ENCODE measurements around the gene CCDC17.

The CCDC17 gene

DNA sequence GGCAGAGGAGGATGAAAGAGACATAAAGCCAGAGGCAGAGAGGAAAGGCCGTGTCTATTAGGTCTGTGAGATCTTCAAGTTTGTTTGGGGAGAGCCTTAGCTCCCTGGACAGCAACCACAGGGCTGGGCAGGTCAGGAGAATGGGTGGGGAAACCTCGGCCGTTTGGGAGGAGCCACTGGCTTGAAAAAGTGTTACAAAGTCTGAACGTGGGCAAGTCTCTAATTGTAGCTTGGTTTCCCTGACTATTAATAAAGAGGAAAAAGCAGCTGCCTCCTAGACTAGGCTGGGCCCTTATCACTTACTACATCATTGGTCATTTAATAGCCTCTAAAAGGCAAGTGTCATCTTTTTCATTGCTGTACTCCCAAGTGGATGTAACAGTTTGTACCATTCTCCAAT is at the start of gene CCDC17:
Gene CCDC17, minus strand, starts transcription at position 83 of the 400 bp plus-strand sequence. CDS start 145 bp downstream, outside the sequence.
- no peak for DNase-seq

DNA sequence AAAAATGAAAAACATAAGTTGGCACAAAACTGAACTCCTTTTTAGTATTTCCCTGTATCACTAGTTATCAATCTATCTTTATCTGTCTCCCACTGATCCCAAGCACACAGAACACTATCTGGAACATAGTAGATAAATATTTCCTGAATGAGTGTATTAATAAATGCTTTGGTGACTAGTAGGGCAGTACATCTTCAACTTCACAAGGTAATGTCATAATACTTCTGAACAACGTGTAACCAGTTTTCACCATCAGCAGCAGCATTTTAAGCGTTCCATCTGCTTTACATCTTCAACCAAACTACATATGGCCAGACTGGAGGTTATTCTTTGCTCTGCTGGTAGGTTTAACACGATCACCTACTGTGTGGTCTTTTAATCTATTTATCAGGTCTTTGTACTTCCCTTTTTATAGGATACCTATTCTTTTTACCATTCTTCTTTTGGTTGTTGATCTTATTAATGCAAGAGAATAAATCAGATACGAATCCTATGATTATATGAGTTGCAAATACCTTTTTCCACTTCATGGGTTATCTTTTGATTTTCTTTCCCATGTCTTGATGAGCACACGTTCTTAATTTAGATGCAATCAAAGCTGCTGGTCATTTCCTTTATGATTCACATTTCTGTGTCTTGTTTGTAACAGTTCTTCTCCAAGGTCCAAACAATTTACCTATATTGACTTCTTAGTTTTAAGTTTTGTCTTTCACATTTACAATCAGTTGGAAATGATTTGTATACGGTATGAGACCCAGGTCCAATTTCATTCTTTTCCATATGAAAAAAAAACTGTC is 46.2 kb upstream of the CCDC17 start:
- no peak for DNase-seq

DNA sequence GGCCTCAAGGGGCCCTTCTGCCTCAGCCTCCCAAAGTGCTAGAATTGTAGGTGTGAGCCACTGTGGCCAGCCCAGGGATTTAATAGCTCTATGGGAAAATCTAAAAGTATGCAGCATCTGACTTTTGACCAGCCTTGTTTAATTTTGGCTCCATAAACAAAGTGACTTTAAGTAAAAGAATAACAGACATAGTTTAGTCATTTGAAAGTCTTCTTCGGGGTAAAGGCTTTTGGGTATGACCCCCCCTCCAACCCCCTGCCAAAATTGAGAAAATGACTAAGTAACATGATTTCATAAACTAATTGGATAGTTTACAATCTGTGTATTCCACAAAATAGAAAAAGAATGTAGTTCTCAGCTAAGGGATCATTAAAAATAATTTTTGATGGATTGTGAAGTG is 45.5 kb upstream of the CCDC17 start:
- DNase-seq: no peak

DNA sequence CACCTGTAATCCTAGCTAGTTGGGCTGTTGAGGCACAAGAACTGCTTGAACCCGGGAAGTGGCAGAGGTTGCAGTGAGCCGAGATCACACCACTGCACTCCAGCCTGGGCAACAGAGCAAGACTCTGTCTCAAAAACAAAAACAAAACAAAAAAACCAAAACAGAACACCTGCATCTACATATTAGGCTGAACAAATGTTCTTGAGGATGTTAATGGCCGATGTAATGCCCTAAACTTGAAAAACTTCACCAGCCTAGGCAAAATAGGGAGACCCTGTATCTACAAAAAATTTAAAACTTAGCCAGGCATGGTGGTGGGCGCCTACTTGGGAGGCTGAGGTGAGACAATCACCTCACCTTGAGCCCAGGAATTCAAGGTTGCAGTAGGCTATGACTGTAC is 44.7 kb upstream of the CCDC17 start:
- DNase-seq: no peak

DNA sequence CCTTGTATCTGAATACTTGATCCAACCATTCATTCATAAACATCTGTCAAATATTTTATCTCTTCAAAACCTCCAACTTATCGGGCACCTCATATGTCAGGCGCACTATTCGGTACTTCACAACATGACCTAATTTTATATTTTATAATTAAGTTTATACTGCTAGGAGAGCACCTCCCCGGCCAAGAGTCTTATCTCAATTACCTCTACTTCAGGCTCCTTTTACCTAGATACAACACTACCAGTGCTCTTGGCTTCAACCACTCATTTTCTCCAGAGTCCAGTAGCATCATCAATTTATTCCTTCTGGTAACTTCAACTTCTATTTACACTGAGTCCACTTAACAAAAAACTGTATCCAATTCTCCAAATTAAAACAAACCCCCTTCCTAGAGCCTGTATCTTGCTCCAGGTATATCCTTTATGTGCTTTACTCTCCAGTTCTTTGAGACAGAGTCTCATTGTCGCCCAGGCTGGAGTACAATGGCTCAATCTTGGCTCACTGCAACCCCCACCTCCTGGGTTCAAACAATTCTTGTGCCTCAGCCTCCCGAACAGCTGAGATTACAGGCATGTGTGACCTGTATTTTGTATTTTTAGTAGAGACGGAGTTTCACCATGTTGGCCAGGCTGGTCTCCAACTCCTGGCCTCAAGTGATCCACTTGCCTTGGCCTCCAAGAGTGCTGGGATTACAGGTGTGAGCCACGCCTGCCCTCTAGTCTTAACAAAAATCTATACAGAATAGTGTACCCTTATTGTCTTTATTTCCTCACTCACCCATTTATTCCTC is 43.7 kb upstream of the CCDC17 start:
- no peak for DNase-seq

DNA sequence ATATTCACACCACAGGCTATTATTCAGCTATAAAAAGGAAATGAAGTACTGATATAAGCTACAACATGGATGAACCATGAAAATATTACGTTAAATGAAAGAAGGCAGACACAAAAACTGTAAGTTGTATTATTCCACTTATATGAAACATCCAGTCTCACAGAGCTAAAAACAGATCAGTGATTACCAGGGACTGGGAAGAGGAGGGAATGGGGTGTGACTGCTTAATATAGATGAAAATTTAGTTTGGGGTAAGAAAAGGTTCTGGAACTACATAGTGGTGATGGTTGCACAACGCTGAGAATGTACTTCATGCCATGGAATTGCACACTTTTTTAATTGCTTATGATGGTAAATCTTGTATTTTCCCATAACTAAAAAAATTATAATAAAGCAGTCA is 43.0 kb upstream of the CCDC17 start:
- DNase-seq: no peak

DNA sequence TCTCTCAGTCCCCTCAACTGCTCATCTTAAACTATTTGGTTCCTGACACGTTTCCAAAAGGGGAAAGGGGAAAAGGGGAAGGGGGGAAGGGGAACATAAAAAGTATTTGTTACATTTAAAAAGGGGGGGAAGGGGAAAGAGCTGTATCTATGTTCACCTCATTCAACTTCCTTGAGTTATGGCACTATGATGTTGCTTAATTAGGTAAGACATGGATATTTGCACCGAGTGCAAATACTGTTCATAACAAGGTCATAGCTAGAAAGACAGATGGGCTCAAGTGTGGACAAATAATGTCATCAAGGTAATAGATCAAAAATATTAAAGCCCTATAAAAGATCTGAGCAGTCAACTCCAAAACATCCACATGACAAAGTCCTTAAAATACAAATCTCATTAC is 36.5 kb upstream of the CCDC17 start:
- DNase-seq: no peak

DNA sequence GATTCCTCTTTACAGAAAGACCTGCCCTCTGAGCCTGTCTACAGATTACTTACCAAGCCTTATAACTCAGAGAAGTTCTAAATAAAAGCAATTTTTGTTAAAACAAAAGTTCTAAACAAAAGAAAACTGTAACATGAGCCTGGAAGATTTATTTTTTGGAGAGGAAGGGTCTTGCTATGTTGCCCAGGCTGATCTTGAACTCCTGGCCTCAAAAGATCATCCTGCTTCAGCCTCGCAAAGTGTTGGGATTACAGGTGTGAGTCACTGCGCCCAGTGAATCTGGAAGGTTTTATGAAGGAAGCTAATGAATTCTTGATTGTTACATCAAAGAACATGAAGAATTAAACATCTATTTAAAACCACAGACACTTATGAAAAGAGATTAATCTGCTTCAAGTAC is 35.4 kb upstream of the CCDC17 start:
- DNase-seq: no peak

DNA sequence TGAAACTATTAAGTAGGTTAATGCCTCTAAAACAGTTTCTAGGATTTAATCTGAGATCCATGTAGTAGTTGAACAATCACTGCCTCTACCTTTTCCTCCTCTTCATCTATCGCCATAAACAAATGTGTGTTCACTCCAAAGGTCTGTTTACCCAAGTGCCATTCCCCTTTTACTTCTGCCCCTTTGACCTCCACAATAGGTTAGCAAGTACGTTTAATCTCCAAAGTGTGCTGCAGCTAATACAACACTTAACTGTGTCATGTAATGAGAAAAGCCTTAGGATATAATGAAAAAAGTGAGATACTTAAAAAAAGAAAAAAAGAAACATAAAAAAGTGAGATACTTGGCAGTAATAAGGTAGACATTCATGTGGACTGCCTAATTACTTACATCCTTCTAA is 34.3 kb upstream of the CCDC17 start:
- DNase-seq: no peak

DNA sequence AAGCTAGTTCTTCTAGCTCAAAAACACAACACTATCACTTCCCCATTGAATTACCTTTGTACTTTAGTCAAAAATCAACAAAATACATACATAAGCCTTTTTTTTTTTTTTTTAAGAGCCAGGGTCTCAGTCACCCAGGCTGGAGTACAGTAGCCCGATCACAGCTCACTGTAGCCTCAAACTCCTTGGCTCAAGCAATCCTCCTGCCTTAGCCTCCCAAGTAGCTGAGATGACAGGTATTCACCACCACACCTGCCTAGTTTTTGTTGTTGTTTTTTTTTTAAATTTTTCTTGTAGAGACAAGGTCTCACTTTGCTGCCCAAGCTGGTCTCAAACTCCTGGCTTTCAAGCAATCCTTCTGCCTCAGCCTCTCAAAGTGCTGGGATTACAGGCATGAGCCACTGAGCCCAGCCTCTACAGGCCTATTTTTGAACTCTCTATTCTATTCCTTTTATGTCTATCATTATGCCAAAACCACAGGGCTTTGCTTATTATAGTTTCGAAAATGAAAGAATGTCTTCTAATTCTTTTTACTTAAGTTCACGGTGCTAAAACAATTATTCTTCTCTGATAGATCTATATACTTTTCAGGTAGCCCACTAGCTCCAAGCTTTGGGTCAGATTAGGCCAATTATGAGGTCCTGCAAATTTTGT is 32.8 kb upstream of the CCDC17 start:
- no peak for DNase-seq

DNA sequence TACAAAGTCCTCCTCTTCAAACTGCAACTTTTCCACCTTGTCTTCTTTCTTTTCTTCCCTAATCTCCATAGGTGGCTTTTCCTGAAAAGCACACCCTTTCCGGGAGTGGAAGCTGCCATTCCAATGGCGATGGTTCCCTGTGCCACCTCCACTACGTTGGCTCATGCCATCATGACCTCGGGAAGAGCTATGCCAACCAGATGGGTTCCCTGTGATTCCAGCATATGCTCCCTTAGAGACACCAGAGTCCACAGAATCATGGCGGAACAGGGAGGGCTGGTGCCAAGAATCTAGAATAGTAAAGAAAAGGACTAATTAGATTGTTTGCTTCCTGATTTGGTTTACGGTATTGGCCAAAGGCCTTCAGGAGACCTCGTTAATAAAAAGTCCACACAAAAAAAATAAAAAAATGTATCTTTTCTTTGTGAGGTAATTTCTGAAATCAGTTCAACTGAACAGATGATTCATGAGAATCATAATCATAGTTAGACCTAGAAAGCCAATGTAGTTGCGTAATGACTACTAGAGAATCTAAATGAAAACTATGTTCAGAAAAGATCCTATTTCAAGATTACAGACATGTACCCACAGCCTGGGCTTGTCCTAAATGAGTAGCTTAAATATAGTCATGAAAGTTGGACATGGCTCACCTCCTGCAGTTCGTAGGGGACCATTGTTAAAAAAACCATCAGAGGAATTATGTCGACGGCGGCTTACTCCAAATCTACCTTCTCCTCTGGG is 30.9 kb upstream of the CCDC17 start:
- no peak for DNase-seq

DNA sequence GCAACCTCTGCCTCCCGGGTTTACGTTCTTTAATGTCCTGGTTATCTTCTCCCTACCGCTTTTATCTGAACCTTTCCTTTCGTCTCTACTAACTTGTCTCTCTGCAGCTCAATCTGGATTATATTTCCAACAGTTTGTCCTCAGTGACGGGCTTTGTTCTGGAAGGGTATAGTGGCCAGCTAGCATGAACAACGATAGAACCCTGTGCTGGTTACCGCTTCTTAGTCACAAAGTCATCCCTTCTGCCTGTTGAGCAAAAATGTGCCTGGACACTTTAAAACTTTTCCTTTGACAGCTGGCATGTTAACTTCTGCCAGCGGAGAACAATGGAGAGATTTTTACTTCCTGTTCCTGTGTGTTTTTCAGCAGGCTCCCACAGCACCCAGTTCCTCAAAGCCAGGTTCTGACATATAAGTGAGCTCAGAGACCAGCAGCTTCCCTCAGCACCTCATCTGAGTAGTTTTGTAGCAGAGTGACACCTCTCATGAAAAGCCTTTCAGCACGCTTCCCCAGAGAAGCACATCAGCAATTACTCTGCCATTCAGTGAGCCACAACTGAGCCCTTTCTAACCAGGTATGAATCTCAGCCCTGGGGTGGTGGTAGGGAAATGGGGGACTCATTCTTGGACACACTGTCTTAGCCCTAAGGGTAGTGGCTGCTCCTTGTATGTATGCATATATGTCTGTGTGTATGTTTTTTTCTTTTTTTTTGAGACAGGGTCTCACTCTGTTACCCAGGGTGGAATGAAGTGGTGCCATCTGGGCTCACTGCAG is 23.6 kb upstream of the CCDC17 start:
- no peak for DNase-seq

DNA sequence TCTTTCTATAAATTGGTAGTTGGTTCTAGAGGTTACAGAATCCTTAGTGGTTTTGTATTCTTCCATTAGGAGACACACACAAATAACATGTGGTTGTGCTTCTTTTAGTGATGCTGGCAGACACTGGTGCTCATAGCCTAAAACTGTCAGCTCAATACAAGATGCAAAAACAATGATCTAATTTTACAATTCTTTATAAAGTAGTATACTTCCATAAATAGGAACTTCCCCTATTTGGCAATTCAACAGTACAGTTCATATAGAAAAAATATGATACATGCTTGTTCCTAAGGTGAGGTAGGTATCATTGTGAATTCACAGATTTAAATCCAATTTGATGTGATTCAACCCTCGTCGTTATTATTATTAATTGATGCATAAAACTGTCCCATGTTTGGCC is 20.8 kb upstream of the CCDC17 start:
- no peak for DNase-seq

DNA sequence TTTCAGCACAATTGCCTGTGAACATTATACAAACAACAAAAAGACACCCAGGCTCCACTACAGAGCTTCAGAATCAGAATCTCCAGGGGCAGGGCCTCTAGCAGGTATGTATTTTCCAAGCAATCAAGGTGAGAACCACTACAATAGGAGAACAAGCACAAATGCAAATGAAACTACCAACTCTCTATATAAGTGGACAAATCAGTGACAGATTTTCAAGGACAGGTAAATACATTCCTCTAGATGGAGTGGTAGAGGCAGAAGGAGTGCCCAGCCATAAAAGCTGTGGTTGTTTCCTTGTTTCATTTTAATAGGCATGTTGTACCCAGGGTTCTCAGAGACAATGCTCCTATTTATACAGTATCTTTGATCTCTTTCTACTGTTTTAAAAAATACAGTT is 20.1 kb upstream of the CCDC17 start:
- no peak for DNase-seq

DNA sequence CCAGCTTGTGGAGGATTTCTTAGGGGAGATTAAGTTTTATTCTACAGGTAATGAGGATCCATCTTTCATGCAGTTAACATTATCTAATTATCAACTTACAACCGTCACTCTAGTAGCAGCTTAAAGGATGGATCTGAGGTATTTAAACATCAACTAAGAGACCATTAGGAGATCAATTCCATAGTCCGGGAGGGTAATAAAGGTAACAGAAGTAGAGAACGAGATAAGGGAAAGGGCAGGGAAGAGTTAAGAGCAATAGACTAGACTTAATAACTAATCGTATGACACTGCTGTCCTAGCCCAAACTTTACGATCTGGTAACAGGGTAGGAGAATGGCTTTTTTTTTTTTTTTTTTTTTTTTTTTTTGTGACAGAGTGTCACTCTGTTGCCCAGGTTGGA is 19.5 kb upstream of the CCDC17 start:
- DNase-seq: no peak

DNA sequence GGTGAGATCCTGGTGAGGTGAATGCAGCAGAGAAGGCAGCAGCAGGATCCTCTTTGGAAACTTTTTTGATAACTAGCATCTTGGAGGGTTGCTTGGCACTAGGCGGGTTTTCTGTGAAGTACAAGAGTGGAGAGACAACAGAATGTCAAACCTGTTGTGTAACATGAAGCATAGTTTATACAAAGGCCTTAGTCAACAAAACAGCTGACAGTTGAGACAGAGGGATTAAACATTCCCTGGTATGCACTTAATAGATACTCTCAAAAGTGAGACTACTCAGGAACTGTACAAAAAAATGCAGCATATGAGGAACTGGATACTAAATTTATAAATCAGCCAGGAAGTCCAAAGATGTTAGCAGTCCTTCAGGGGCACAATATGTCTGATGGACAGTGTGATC is 16.4 kb upstream of the CCDC17 start:
- no peak for DNase-seq

DNA sequence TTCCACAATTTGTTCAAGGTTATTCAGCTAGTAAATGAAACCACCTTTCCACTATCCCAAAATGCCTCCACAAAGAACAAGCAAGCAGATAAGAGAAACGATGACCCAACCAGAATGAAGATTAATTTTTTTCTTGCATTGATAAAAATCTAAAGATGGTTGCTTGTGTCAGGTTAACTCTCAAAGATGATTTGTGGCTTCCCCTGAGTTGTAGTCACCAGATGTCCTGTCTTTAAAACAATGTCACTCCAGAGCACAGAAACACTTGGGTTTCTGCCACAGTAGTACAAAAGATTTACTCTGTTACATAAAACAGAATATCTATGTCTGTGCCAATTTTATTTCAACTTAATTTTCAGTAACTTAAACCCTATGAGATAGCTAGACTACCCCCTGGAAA is 11.4 kb upstream of the CCDC17 start:
- no peak for DNase-seq

DNA sequence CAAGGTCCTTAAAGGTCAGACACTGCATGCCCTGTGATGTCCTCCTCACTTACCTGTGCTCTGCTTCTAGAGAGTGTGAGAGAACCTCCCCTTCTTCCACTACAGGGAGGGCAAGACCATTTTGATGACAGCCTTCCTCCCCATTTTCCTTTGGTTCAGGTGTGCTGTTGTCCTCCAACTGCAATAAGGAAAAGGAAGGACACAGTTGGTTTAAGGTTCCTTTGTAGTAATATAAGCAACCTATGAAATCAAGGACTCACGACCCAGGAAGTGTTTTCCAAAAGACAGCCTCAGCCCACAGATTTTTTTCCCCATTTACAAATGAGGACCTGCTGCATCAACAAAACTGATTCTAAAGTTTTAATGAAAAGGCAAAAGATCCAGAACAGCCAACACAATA is 6.6 kb upstream of the CCDC17 start:
- no peak for DNase-seq

DNA sequence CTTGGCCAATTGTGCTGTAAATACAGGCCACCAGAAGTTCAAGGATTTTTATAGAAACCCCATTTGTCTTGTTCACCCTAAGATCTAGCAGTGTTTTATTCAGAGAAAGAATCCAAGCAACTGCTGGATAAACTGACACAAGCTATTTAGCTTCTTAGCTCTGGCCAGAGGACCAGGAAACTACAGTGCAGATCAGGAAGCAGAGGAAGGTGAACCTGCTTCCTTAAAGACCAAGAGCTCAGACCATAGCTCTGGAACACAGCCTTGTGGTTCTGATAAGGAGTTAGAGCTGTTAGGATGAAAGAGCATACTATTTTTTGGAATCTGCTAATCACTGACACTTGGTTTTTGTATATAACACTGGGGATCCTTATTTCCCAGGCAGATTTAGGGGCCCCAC is 5.2 kb upstream of the CCDC17 start:
- no peak for DNase-seq

DNA sequence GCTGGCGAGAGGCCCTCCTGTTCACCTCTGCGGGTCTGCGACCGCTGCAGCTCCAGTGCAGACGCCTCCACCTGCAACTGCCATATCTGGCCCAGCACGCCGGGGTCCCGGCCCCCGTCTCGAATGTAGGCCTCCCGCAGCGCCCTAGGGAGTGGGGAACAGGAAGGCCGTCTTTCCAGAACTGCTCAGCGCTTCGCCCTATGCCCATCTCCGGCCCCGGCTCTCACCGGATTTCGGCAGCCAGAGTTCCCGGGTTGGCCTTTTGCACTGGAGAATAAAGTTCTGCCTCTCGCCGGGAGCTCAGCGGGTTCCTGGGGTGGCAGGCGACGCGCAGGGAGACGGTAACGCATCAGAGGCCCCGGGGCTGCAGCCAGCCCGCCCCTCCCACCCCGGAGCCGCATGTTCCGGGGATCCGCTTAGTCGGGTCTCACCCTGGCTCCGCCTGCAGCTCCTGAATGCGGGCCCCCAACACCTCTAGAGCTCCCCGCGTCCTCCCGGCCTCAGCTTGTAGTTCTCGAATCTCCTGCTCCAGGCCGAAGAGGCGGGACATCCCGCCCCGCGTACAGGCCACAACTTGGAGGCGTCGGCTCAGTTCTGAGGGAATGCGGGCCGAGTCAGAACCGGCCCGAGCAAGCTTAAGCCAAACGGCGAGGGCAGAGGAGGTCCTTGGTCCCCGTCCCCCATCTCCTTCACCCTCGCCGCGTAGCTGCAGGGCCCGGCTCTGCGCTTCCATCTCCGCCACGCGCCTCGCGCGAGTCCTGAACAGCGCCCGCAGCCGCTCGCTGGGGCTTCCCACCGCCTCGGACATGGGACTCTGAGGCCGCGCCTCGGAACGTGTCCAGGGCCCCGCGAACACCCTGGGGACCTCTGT is 1.1 kb downstream of the CCDC17 start:
- no peak for DNase-seq

DNA sequence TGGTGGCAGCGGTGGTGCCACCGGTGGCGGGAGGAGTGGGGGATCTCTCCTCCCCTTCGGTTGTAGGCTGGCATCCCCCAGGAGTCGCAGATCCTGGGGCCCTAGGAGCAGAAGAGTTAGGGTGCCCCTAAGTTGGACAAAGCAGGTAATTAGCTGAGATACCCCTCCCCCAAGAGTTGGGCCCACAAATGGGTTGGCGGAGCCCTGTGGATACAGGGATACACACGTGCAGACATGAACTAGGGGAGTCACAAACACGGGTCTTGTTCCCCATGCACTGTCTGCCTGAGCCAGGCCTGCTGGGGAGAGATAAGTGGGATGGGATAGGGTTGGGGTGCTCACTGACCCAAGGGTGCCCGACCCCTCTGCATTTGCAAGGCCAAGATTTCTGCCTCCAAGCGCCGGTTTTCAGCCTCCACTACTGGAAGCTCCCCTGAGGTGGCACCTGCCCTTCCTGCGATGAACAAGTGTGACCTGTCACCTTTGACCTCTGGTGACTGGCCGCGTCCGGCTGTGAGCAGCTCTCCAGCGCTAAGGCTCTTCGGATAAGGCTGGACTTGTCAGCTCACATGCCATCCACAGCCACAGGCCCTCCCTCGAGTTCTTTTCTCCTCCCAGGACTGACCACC is 1.8 kb downstream of the CCDC17 start:
- DNase-seq: no peak
